GM18517 (cell line): ENCODE measurements around the gene PTGDS.
A peak's percentile ranks its signal among the peaks of the same experiment; 100 is the strongest.

ENCODE experiments used
- ATAC-seq: cut with Tn5 transposase; IDR thresholded peaks from one replicate; pipeline ENCODE4 v1.9.1; 2021; ENCODE audit warnings: mild to moderate bottlenecking, moderate library complexity; ENCODE audit not compliant: unreplicated experiment

Gene PTGDS

DNA sequence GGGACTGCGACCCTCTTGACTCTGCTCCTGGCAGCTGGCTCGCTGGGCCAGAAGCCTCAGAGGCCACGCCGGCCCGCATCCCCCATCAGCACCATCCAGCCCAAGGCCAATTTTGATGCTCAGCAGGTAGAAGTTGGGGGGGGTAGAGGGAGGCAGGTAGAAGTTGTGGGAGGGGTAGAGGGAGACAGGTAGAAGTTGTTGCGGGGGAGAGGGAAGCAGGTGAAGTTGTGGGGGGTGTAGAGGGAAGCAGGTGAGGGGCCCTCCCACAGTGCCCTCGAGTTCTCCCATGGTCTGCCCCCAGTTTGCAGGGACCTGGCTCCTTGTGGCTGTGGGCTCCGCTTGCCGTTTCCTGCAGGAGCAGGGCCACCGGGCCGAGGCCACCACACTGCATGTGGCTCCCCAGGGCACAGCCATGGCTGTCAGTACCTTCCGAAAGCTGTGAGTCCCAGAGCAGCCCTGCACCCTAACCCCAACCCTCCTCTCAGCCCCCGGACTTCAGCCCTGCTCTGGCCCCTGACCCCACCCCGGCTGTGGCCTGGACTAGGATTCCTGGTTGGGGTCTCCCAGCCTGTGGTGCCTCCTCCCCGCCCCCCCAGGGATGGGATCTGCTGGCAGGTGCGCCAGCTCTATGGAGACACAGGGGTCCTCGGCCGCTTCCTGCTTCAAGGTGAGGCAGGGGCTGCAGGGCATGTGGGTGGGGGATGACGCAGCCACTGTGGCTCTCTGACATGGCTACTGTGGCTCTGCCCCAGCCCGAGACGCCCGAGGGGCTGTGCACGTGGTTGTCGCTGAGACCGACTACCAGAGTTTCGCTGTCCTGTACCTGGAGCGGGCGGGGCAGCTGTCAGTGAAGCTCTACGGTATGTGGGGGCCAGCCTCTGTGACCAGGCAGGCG is 31.7 kb upstream of the PTGDS start:
- no peak for ATAC-seq

DNA sequence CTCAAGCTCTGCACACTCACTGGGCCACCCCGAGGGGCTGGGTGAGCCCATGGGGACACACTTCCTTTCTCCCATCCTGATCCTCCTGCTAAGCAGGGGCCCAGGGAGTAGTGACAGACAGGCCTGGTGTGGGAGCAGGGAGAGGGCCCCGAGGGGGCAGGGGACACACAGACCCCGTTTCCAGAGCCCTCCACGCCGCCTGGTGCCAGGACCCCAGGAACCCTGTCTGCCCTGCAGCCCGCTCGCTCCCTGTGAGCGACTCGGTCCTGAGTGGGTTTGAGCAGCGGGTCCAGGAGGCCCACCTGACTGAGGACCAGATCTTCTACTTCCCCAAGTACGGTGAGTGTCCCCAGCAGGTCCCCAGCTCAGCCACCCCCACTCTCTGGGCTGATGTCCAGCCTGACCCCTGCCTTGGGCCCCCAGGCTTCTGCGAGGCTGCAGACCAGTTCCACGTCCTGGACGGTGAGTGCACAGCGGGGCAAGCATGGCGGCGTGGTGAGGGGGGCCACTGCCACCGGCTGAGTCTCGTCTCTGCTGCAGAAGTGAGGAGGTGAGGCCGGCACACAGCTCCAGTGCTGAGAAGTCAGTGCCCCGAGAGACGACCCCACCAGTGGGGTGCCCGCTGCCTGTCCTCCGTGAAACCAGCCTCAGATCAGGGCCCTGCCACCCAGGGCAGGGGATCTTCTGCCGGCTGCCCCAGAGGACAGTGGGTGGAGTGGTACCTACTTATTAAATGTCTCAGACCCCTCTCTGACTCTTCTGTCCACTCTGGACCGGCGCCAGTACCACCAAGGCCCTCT is 30.9 kb upstream of the PTGDS start:
- no peak for ATAC-seq

DNA sequence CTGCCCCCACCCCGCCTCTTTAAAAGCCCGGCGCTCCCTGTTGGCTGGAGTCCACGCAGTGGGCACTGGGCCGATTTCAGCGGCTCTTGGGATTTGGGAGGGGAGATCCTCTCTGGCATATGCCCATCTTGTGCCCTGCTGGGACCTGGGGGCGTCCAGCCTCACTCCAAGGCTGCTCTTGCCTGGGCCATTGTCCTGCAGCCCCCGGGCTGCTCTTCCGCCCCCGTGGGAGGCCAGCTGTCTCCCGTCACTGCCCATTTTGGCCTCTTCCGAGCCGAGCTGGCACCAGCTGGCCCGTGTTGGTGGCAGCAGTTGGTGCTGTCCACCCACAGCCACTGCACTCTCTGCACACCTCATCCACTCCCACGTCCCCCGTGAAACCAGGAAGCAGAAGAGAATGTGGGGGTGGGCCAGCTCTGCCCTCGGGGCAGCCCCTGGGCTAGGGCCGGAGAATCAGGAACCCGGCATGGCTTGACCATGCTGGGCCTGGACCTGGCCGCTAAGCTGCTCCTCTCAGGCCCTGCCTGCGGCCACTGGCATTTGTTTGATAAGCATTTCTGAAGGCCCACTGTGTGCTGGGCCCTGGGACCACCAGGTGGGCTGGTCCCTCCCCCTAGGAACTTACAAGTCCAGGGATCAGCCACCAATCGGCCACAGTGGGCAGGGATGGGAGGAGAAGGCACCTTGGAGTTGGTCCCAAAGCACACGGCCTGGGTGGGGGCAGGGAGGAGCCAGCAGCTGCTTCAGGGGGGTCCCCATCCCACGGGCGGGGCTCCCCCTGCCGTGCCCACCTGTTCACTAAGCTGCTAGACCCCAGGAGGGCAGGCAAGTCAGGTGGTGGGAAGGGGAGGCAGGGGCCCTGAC is 30.0 kb upstream of the PTGDS start:
- ATAC-seq = no peak

DNA sequence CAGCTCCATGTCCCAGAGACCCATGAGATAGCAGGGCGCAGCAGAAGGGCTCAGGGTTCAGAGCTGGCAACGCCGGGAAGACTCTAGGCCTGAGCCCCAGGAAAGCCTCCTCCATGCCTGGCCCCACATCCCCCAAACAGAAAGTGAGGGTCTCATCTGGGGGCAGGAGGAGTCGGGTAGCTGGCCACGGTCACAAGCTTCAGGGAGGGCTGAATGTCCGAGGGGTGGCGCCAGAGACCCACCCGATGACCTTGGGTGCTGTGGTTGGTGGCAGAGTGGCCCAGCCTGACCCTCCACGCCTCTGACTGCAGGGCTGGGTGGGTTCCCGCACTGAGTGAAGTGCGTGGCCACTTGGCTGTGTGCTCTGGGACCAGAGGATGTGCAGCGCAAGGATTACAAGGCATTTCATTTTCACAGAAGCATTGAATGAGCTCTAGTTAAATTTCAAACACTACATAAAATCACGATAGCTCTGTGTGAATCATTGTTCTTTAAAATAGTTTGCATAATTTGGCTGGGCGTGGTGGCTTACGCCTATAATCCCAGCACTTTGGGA is 29.3 kb upstream of the PTGDS start:
- ATAC-seq = no peak

DNA sequence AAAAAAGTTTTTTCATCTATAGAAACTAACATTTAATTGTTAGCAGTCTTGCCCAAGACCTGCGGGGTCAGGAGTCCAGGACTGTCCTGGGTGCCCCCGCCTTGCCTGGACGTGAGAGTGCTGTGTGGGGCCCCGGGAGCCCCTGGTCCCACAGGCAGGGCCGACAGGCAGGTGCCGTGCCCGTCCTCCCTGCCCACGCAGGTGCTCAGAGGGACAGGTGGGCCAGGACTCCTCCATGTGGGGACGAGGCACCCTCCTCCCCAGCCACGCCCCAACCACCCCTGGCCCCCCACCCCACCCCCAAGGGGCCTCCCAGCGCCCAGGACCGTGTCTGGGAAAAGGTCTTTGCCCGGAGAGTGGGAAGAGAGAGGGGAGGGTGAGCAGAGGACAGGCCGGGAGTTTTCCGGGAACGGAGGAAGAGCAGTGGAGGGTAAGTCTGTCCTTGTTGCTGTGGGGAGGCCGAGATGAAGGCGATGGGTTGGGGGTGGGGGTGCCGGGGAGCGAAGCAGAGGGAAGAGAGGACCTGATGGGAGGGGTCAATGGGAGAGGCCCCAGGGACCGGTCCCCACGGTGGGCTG is 28.0 kb upstream of the PTGDS start:
- ATAC-seq = peak; percentile 6

DNA sequence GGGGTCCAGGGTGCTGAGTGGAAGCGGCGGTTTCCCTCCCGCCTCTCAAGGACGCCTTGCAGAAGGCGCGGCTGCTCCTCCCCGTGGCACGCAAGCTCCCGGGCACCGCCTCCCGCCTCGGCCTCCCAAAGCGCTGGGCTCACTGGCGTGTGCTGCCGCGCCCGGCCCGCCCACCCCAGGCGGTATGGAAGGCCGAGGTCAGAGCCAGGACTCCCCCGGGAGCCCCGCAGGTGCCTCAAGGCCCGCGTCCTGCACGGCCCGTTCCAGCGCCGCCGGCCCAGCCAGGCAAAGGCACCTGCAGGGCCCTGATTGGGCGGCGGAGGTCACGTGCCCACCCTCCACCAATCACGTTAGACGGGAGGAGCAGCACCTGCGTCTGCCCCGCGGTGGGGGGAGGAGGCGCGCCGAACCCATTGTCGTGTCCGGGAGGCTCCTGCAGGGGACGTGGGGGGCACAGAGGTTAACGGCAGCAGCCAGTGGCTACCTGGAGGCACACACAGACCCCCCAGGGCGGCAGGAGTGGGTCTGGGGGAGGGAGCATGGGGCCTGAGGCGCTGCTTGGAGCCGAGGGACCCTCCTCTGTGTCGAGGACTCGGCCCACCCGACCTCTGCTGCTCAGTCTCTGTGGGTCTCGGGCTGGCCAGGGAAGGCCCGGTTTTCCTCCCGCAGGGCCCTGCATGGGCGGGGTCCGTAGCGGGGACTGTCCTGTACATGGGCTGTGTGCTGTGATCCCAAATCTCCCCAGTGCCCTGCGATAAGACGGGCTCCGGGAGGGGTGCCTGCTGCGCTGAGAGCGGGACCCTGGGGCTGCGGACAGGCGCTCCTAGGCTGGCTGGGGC is 27.3 kb upstream of the PTGDS start:
- peak; percentile 79 for ATAC-seq

DNA sequence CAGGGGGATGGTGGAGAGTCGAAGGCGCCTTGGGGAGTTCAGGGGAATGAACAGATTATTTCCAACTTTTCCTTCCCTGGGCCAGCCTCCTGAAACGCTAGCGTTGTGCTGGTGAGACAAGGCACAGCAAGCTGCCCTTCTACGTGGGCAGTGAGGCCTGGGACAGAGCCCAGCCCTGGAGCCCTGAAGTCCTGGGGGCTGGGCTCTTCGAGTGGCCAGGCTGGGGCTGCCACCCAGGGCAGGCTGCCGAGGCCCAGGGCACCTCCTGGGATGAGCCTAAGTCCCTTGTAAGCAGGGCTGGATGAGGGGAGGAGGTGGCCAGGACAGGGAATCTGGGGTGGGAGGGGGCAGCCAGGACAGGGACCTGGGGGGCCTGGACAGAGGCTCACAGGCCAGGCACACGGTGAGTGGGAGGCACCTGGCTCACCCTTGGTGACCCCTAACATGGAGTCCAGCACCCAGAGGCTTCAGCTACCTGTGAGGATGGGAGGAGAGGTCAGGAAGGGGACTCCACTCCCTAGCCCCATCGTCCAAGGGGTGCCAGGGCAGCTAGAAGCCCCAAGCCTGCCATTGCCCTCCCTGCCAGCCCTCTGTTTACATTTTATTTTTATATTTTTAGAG is 26.5 kb upstream of the PTGDS start:
- no peak for ATAC-seq

DNA sequence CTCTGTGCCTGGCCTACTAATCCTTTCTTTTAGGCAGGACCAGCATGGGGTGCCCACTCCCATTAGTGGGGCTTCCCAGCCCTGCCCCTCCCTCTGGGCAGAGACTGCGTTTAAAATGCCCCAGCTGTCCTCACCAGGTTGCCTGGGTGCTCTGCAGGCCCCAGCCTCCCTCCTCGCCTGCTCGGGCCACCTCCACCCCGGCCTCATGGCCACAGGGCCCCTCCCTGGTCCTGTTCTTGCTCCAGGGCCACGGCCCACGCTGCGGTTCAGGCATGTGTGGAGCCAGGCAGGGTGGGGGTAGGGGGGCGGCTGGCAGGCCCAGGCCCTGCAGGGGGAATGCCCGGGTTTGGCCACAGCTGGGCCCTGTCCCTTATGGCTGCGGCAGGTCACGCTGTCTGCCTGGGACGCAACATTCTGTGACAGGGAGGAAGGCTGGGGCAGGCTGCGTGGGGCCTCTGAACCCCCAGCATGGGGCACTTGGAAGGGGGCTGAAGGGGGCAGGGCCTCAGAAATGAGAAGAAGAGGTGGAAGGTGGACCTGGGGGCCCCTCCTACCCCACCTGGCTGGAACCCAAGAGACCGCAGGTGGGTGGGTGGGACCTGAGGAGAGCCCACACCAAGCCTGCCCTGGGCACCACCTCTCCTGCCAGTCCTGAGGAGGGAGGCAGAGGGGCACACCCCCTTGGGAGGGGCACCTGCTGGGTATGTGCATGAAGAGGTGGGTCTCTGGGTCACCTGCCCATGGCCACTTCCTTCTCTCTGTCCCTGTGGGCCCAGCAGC is 25.6 kb upstream of the PTGDS start, which contains the start of gene LCN12:
LCN12 (plus strand) TSS at position 733 of the 780 bp plus-strand sequence. CDS start 55 bp downstream, outside the sequence.
- ATAC-seq = no peak

DNA sequence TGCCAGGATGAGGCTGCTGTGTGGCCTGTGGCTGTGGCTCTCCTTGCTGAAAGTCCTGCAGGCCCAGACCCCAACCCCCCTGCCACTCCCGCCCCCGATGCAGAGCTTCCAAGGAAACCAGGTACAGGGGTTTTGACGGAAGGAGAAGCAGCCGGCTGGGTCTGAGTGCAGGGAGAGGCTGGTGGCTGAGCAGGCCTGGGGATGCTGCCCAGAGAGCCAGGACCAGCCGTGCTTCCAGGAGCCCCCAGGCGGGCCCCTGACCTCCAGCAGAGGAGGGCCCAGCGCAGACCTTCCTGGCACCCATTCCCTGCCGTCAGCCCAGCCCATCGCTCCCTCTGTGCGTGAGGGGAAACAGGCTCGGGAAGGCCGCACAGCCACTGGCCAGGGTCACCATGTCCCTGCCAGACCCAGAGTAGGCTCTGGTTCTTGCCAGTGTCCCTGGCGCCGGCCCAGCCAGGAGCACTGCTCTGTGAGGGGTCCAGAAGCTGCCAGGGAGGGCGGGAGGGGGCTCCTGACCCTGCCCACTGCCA is 24.9 kb upstream of the PTGDS start:
- ATAC-seq = no peak

DNA sequence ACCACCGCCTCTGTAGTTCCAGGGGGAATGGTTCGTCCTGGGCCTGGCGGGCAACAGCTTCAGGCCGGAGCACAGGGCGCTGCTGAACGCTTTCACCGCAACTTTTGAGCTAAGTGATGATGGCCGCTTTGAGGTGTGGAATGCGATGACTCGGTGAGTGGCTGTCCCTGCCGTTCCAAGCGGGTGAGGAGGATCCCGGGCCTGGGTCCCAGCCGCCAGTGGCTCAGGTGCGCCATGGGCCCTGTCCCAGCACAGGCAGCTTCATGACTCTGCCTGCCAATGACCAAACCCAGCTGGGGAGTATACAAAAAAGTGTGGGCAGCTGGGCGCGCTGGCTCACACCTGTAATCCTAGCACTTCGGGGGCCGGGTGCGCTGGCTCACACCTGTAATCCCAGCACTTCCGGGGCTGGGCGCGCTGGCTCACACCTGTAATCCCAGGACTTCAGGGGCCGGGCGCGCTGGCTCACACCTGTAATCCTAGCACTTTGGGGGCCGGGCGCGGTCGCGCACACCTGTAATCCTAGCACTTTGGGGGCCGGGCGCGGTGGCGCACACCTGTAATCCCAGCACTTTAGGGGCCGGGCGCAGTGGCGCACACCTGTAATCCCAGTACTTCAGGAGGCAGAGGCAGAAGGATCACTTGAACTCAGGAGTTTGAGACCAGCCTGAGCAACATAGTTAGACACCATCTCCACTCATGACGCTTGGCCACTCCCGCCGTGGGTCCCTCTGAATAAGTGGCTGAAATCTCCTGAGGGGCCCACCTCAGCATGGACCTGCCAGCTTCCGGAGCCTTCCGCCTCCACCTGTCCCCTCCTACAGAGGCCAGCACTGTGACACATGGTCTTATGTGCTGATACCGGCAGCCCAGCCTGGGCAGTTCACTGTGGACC is 24.2 kb upstream of the PTGDS start:
- no peak for ATAC-seq

DNA sequence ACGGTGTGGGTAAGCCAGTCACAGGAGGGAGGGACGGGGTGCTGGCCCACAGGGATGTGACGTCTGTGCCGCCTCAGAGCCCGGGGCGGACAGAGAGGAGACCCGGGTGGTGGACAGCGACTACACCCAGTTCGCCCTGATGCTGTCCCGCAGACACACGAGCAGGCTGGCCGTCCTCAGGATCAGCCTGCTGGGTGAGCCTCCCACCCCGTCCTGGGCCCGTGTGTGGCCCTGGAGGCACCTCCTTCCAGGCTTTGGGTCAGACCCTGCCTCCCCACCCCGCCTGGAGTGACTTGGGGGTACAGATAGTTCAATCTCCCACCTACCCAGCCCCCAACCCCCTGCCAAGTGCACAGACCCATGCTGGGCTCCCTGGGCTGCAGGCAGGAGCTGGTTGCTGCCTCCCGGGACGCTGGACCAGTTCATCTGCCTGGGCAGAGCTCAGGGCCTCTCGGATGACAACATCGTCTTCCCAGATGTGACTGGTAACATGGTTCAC is 23.5 kb upstream of the PTGDS start:
- no peak for ATAC-seq

DNA sequence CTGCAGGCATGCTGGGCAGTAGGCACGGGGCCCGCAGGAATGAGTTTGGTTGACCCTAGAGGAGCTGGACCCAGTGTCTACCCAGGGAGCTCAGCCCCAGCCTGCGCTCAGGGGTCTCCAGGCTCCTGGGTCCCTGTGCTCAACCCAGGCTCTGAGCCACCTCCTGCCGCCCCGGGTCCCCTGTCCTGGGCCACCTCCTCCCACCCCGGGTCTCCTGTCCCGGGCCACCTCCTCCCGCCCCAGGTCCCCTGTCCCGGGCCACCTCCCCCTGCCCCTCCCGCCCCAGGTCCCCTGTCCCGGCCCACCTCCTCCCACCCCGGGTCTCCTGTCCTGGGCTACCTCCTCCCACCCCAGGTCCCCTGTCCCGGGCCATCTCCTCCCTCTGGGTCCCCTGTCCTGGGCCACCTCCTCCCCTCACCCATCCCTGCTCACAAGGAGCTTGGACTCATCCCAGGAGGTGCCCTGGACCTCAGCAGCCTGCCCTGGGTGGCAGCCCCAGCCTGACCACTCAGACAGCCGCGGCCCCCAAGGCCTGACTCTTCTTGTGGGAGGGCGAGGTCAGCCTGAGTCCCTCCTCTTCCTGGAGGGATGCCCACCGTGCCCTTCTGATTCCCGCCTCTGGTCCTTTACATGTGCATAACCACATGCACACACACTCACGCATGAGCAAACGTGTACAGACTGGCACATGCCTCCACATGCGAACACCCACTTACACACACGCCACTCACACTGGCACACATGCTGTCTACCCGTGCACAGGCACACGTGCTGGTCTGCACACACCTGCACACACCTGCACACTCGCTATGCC is 22.8 kb upstream of the PTGDS start:
- ATAC-seq = no peak

DNA sequence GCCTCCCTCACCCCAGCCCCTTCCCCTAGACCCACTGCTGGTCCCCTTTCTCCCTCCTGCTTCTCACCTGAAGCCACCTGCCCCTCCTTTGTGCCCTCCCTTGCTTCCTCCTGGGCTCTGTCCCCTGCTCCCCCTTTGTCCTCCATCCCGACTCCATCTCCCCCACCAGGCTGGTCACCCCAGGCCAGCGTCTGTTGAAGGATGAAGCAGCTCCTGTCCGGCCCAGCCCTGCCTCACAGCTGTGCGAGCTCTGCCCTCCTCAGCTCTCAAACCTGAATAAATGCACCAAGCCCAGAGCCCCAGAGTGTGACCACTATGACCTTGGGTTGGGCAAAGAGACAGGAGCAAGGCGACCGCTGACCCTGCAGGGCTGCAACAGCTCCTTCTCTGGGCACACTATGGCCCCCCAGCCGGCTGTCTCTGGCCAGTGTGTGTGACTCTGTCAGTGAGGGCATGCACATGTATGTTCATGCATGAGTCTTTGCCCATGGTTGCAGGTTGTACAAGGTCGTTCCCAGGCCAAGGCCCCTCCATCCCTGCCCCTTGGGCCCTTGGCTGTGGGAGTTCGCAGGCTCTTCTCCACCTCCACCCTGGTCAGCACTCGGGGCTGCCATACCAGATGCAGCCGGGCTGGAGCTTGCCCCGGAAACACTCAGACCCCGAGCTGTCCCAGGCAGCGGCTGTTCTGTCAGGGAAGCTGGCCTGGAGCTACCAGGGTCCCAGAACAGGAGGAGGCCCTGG is 21.9 kb upstream of the PTGDS start:
- no peak for ATAC-seq

DNA sequence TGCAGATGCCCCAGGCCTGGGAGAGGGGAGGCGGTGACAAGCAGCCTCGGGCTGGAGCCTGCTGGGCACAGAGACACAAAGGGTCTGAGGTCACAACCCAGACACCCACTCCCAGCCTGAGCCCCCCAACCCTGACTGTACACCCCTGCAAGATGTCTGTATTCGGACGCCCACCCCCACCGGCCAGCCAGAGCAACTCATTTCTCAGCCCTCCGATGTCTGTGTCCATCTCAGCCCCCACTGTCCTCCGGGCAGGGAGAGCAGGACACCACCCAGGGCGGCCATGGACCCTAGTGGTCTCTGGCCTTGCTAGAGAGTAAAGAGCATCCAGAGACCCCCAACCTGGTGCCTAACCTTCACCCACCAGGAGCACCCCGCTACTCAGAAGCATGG is 21.4 kb upstream of the PTGDS start:
- no peak for ATAC-seq

DNA sequence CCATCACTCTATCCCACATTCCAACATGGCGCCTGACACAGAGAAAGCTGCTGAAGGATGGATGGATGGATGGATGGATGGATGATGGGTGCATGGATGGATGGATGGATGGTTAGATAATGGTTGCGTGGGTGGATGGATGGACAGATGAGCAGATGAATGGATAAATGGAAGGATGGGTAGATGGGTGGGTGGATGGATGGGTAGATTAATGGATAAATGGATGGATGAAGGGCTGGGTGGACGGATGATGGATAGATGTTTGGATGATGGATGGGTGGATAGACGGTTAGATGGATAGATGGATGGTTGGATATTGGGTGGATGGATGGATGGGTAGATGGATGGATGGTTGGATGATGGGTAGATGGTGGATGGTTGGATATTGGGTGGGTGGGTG is 20.7 kb upstream of the PTGDS start:
- no peak for ATAC-seq
